NCI-H128 (cell line): ENCODE data around the gene PROX2.

Source experiments
- DNase-seq: peaks from one replicate; lab custom pipeline; 2025; ENCODE audit not compliant: unreplicated experiment; lab: John Stamatoyannopoulos, UW

Gene PROX2

DNA sequence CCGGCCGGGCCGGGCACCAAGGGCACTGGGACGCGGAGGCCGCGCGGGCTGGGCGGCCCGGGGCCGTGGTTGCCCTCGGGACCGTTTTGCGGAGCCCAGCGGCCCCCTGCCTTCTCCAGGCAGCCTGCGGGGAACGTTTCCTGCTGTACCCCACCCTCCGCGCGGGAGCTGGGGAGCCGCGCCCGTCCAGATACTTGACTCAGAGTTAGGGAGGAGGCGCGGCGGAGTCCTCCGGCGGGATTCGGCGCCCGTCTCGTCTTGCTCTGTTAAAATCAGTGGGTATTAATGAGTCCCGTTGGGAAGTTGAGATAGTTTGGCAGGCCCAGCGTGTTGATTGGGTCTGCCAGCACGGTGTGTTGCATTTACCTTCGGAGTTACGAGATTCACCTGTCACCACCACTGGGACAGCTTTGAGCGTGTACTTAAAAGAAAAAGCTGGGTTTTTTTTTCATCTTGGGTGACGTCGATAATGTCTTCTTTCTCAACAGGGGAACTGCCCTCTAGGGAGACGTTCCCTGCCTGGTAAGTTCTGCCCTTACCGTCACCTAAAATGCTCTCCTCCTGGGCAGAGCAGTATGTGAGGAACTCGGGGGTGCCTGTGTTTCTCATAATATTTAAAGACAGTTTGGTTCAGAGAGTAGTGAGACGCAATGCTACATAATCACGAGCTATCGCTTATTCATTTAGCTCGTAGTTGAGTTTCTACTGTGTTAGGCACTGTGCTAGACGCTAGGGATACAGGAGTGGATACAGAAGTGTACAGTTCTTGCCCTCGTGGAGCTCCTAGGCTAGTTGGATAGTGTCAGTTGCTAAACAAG lies 6.4 kb upstream of the PROX2 start:
- no peak for DNase-seq

DNA sequence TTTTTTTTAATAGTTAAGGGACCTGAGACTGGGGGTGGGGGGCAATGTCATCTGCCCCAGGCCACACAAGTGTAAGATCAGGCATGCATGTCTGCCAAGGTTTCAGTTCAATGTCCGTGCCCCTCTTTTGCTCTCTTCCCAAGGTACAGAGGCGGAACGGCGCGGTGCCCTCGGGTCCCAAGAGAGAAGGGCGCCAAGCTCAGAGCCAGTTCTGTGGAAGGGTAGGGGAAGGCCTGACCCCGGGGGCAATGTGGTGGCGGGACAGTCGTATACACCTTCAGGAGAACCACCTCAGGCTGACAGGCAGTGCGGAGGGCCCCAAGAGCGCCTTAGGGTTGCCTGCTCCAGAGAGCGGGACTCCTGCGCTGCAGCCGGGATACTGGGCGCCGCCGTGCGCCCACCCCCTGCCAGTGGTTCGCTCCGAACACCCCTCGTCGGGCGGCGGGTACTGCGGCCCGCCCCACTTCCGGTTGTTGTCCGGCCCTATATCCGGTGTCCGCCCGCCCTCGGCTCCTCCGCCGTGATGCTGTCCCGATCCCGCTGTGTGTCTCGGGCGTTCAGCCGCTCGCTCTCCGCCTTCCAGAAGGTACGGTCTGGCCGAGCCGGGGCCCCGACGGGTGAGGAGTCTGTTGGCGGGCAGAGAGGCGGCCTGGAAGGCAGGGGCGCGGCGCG lies 5.6 kb upstream of the PROX2 start, which contains the start of gene DLST:
Gene DLST, plus strand, starts transcription at position 486 of the 672 bp plus-strand sequence. Its CDS starts 38 bp downstream, at position 524.
- DNase-seq, result peak; percentile 78

DNA sequence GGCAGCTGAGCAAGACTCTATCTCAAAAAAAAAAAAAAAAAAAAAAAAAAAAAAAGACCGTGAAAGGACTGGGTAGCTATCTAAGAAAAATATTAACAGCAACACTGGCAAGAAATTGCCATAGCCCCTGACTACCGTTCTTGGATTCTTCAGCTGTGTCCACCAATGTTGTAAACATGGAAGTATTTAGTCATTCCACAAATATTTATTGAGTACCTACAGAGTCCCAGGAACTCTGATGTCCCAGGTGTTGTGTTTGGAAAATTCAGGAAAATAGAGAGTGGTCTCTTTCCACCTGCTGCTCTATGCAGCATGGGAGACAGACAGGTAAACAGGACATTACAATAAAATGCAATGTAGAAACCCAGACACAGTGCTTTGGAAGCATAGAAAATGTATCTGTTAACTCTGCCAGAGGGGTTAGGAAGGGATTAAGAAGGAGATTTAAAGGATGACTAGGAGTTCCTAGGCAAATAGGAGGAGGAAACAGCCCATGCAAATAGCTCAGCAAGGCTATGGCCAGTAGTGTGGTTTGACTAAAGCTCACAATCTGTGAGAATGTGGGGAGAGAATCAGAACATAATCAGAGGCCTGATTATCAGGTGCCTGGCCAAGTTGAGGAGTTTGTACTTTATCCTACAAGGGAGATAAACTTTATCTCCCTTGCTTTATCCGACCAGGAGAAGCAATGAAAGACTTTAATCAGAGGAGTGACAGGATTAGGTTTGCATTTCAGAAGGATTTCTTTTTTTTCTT lies 3.7 kb upstream of the PROX2 start:
- no peak for DNase-seq

DNA sequence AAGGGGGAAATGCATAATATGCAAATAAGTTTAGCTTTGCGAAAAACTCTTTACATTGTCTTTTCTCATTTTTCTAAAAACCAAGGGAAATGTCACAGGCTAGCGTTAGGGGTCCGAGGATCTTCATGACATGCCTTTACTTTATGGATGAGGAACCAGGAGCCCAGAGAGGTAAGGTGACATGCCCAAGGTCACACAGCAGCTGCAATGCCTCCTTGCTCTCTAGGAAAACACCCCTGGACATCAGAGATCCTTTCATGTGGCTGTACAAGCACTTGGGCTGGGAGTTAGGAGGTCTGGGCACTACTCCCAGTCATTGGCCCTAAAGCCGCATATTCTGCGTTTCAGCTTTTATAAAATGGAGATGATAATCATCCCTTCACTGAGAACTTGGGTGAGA lies 741 bp downstream of the PROX2 start:
- no peak for DNase-seq

DNA sequence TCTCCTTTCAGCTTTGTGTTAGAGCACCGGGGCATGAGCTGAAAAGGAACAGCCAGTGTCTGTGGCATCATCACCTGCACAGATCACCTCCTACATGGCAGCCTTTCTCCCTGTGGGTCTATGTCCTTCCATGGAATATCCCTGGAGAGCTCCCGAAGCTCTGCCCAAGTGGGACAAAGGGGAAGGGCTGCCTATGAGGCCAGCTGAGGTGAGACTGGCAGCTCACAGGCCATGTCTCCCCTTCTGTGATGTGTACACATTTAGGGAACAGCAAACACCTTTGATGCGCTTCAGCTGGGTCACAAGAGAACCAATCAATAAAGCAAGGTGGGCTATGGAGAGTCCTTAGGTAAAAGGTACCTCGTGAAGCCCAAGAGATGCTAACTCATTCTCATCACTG lies 4.1 kb downstream of the PROX2 start:
- no peak for DNase-seq

DNA sequence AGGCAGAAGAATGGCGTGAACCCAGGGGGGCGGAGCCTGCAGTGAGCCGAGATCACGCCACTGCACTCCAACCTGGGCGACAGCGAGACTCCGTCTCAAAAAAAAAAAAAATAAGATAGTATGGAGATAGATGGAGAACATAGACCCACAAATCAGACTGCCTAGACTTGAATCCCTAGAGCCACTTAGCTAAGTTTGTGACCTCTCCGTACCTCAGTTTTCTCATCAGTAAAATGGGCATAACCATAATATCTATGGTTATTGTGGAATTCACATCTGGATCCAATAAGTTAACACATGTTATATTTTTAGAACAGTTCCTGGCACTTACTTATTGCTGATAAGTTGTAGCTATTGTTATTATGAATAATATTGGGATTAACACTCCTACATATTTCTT lies 7.2 kb downstream of the PROX2 start:
- DNase-seq, result no peak

DNA sequence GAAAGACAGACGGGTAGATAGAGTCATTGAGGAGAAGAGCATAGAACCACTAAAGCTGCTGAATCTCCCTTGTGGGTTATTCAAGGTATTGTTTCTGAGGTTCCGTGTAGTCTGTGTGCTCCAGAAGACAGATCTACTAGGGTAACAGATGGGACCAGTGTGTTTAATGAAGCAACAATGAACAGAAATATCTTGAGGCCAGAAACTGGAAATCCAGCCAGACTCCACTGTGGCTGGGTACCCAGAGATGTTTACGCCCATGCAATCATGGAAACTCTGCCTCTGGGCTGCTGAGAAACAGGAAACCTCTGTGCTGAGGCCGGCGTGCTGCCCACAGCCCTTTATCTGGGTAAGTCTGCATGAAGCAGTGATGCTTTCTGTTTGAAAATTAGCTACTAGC lies 8.3 kb downstream of the PROX2 start:
- DNase-seq, result no peak

DNA sequence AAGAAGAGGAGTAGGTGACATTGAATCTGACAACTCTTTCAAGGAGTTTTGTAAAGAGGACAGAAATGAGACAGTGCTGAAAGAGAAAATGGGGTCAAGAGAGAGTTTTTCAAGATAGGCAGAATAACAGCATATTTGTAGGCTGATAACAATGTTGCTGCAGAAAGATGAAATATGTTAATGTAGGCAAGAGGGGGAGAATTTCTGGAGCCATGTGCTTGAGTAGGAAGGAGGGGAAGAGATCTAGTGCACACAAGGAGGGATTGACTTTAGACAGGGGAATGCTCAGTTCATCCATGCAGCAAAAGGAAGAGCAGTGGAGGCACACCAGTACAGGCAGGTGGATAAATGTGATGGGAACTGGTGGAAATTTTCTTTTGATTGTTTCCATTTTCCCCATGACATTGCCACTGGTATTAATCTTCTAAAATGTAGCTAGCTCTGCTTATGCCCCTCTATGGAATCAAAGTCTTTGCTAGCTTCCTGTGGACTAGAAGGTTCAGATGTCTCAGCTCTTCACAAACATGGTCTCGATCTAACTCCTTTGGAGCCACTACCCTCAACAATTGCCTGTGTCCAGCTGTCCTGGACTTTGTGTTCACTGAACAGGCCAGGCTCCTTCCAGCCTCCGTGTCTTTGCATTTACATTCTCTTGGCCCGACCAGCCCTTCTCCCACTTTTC lies 9.1 kb downstream of the PROX2 start:
- DNase-seq, result no peak

DNA sequence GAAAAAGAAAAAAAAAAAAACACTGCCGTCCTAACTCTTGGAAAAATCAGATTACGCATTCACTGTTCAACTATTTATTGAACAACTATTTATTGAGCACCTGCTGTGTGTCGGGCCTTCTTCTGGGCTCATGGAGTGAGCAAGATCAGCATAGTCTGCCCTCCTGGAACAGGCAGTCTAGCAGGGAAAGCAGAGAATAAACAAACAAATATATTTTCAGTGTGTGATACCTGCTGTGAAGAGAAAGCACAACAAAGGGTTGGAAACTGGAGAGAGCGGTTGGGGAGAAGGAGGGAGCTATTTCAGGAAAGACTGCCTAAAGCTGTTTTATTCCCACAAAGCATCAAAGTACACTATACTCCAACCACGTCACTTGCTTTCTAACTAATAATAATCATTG lies 10.8 kb downstream of the PROX2 start:
- no peak for DNase-seq

DNA sequence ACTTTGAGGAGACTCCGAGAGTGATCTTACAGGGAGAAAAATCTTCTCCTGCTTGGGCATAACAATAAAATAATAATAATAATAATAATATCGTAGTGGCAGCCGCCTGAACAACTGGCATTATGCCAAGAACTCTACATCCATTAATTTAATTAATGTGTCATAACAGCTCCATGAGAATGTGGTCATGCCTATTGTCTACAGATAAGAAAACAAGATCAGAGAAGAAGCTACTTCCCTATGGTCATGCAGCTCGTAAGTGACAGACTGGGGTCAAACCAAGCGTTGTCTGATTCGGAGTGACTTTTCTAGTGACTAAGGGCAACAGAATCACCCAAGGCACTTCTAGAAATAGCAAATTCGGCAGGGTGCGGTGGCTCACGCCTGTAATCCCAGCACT lies 11.7 kb downstream of the PROX2 start:
- no peak for DNase-seq

DNA sequence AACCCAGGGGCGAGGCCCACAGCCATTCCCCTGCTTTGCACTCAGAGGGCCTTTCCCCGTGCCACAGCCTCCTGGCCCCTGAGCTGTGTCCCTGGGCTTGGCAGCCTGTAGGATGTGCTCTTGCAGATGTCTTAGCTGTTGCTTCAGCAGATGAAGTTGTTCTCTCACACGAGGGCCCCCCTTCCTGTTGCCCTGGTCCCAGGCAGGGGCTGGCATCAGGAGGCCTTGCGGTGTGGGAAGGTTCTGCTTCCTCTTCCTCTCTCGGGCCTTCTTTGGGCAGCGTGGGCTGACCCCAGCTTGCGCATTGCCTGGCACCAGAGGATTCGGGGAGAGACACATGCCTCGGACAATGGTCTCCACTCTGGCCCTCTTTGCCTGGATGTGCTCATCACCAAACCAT lies 12.7 kb downstream of the PROX2 start:
- DNase-seq, result no peak

DNA sequence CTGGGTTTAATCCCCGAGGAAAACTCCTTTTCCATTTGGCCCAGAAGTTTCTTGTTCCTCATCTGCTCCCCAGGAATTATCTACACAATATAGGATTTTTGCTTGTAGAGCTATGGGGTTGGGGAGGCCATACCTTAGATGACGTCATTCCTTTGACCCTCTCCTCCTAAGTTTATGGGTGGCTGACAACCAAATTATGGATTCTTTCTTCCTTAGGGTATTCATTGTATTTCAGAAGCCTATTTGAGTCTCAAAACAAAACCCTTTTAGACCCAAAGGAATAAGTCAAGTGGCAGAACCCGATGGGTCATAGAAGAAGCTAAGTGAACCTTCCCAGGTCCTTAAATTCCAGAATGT lies 14.2 kb downstream of the PROX2 start:
- no peak for DNase-seq

DNA sequence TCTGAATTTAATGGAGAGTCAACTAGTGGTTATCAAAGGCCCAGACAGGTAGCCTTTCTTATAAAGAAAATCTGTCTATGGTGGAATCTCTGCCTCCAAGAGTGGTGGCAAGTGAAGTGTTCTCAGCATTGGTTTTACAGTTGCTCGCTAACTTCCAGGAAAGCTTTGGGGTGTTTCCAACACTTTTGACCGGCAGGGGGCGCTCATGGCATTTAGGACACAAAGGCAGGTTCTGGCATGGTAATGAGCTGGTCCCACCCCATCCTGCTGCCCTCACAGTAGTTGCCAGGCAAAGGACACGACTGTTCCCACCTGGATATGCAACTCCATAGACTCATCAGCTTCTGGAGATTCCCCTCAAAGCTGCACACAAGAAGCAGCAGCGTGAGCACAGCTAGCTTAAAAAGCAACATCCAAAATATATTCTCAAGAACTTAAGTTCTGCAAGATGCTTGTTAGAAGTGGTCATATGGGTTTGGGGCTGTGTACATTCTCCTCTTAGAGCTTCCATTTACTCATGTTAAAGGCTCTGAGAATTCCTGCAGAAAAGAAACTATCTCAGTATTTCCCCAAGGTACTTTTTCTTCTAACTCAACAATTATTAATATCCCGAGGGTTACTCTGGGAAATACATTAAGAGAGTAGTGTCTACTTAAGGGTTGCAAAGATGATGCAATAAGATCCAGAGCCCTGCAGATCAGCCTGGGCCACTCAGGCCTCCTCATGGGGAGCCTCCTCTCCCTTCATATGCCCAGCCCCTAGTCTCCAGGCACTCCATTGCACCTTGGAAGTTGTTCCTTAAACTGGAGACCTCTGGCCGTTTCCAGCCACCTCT lies 14.8 kb downstream of the PROX2 start:
- peak; percentile 71 for DNase-seq

DNA sequence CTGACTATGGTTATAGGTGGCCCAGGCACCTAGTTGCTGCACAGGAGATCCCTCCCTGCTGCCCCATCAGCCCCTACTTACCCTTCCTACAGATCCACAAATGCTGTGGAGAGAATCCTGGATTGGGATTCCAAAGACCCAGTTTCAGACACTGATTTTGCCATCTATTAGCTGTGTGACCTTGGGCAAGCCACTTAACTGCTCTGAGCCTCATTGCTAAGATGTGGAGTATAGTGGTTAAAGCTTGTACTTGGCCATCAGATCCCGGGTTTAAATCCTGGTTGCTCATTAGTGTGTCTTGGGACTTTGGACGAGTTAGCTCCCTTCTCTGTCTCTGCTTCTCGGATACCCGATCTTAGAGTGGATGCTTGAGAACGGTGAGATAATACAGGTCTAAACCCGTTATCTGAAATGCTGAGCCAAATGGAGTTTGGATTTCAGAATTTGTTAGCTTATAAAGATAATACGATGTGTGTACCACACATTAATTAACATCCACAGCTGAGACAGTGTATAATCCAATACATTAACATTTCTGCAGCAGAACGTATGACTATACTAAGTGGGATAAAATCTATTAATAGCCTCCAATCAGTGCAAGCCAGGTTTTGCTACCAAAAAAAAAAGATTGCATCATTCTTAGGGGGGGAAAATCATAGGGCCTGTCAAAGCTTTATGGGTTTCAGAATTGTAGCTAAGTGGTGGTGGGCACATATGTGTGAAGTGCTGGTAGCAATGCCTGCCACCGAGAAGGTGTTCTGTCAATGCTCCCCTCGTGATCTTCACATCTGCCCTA lies 16.0 kb downstream of the PROX2 start:
- DNase-seq, result no peak

DNA sequence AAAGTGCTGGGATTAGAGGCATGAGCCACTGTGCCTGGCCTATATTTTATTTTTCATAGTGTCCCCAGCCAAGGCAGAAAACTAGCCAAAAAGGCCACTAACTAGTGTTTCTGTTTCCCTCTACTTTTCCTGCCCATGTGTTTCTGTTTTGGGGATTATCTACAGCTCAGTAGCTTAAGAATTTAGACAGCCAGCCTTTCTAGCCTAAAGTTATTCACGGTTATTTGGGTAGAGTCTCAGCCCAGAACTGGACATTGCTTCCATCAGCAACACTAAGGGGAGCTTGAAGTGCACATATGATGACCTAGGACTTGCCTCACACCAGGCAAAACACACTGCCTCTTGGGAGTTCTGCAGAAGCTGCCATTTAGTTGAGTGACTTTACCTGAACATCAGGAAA lies 17.9 kb downstream of the PROX2 start:
- no peak for DNase-seq

DNA sequence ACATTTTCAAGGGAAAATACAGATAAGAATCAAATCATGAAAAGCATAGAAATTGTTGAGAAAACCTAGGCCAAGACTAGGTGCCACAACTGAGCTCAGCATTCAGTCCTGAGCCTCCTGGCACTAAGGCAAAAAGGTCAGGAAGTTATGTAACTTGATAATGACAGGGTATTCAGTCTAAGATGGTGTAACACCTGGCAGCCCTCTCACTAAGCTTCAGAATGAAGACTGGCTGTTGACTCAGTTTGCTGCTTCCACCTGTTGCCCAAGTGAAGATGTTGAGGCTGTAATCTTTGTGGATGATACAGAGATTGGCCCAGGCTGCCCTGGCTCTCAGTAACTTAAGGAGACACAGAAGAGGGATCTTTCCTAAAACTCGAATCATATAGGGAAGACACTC lies 19.6 kb downstream of the PROX2 start:
- no peak for DNase-seq

DNA sequence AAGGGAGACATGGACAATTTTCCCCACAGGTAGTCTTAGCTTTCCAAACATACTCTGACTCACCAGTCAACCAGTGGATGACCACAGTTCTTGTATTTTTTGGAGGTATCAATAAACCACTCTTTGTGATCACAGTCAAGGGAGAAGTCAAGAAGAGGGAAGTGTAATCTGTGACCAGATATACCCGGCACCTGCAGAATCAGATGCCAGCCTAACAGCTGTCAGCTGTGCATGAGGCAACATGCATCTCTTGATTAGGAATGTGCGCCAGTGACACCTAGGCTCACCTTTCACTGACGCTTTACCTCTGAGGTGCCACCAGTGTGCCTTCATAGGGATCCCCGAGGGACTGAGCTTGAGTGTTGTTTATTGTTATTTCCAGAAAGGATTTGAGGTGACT lies 20.0 kb downstream of the PROX2 start:
- no peak for DNase-seq

DNA sequence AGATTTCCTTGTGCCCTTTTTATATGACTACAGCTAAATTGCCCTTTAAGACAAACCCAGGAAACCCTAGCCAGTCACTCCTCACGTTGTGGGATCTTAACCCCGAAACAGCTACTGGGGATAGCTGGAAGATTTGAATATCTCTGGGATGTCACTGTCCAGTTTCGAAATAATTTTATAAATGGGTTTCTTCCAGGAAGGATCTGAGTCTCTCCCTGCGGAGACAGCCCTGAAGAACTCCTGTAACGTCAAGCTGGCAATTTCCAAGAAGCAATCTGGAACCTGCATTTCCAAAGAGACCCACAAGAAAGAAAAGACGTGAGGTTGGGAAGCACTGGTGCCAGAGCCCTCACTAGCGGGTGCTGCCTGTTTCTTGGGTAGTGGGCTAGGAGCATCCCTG lies 20.9 kb downstream of the PROX2 start:
- DNase-seq, result no peak

DNA sequence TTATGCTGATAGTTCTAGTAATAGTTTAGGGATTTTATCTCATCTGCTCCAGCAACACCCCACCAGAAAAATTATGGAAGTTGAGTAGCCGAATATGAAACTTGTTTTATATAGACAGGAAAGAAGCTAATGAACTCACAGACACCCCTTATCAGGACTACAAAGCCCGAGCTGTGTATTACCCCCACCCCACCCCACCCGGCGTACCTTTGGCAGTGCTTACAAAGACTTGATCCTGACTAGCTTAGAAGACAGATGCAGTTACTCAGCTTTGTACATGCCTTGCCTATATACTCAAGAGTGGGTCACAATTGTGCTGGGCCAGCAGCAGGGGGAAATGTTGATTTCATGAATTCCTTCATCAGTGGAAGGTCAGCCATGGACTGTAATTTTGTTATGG lies 22.4 kb downstream of the PROX2 start:
- DNase-seq, result no peak
